A172 (cell line): Measurements from ENCODE around the gene MCOLN1. TPM values are rescaled to one million over a fixed set of nuclear protein-coding genes. Genes with fewer than 3 reads are reported as not detected.

Experiments used
- DNase-seq: peaks from one replicate; pipeline ENCODE4 v3.0.0-alpha.2; 2015; ENCODE audit warnings: low spot score
- total RNA-seq: library from RNA; depleted of rRNA; stranded (reverse); fragments of >200 nt; shearing (Covaris generic); gene quantifications from 2 replicates; pipeline ENCODE4 v1.2.3, GENCODE V29; 2014

MCOLN1 gene
- total RNA-seq, 1 experiment from 2014 or later: 5.0 TPM

GRCh38 chr19:7502552-7502951 lies 19.9 kb upstream of the MCOLN1 start:
- DNase-seq: no peak

DNA sequence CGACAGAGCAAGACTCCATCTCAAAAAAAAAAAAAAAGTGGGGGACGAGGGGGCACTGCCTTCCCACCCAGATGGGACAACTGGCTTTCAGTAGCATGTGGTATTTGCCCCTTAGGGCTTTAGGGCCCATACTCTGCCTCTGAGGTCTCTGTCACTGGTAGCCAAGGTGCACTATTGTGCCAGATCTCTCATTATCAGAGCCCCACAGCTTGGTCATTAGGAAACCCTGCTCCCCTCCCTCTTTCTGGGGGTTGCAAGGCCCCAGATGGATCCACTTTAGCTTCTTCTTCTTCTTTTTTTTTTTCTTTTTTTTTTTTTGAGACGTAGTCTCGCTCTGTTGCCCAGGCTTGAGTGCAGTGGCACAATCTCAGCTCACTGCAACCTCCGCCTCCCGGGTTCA lies 17.7 kb upstream of the MCOLN1 start:
- DNase-seq: no peak

- no peak for DNase-seq
These were observed 17.1 kb upstream of the MCOLN1 start for GRCh38 chr19:7505288-7505681.

DNA sequence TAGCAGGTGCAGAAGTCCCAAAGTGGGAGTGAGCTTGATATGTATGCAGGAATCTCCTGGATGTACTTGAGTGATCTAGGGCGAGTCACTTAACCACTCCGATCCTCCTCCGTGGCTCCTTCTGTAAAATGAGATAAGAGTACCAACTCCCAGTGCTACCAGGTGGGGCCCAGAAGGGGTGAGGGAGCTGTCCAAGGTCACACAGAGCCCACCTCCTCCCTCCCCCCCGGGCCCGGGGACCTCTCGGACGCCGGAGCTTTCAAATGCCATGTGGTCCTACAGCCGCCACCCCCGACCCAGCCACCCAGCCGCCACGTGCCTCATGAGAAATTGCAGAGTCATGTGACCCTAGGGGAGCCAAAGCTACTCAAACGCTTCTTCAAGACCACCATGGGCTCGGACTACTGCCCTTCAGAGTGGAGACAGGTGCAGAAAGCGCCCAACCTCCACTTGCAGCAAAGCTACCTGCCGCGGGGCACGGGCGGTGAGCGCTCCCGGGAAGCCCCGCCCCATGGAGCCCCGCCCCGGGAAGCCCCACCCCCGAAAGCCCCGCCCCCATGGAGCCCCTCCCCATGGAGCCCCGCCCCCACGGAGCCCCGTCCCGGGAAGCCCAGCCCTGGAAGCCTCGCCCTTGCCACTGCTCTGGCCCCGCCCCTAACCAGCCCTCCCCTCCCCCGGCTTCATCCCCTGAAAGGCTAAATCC lies 16.6 kb upstream of the MCOLN1 start:
- DNase-seq: peak; percentile 26

GRCh38 chr19:7506385-7507328 lies 15.8 kb upstream of the MCOLN1 start:
- DNase-seq: peak; percentile 98

DNA sequence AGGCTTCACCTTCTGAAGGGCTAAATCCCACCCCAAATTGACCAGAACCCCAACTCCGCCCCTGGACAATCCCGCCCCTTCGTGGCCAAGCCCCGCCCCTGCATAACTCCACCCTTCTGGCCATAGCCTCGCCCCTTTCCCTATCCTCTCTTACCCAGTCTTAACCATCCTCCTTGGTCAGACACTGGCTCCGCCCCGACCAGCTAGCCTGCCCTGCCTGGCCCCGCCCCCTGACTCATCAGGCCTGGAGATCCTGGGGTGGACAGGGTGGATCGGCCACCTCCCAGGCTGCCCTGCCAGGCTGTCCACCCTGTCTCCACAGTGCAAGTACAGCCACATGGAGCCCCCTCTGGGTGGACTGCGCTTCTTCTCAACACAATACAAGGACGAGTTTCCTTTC lies 14.5 kb upstream of the MCOLN1 start:
- DNase-seq: peak; percentile 97

- DNase-seq: no peak
These were observed 12.8 kb upstream of the MCOLN1 start for GRCh38 chr19:7509625-7510024.

GRCh38 chr19:7512400-7512851 lies 10.0 kb upstream of the MCOLN1 start:
- no peak for DNase-seq

- DNase-seq: no peak
These were observed 8.4 kb upstream of the MCOLN1 start for GRCh38 chr19:7513809-7514642.

DNA sequence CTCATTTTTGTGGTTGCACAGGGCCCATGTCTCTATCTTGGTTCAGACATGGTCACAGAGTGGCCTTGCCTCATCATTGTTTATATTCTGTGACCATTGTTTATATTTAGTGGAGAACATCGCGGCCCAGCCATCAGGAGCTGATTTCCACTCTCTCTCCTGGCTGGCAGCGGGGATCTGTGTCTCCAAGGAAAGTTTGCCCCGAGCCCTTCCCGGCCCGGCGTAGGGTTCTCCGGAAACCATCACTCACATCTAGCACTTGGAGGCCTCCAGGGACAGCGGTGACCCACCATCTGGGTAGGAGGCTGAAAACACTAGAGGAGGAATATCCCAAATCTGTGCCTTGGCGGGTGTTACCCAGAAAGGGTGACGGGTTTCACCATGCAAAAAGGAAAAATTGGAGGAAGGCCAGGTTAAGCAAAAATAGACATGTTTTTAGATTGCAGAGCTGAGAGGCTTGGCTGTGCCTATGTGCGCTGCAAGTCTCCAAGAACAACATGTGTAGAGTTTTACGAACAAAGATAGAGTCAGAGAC lies 7.2 kb upstream of the MCOLN1 start:
- no peak for DNase-seq

- DNase-seq: peak; percentile 52
These were observed 6.7 kb upstream of the MCOLN1 start, which contains the start of gene ZNF358 for GRCh38 chr19:7515645-7516151. Gene ZNF358 (plus strand): TSS chr19:7516103. CDS start chr19:7519243, 3,140 bp downstream.

DNA sequence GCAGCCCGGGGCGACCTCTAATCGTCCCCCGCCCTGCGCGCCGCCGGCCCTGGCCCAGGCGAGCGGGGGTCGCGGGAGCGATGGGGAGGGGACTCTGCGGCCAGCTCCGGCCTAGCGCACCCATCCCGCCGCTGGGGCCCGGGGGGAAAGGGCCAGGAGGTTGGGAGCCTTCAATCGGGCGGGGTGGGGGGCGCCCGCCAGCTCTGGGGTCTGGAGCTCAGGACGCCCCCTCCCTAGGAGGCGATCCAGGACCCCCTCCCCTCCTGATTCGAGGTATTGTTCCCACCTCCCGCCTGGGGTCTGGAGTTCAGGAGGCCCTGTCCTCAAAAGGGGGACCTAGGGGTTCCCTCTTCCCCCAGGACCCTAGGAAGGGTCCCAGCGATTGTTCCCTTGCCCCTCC lies 6.1 kb upstream of the MCOLN1 start:
- DNase-seq: no peak

DNA sequence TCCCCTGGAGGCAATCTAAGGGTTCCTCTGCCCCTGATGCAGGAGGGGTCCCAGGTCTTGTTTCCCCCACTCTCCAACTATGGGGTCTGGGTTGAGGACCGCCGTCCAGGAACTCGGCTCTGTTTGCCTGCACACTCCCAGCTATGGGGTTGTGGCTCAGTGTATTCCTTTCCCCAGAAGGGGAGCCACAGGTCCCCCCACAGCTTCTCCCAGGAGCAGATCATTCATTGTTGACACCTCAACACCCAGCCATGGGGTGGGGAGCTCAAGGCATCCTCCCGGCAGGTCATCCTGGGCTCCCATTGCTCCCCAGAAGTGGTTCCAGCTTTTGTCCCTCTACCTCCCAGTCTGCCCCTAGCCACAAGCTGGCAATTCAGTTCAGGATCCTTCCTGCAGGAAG lies 5.5 kb upstream of the MCOLN1 start:
- DNase-seq: no peak

DNA sequence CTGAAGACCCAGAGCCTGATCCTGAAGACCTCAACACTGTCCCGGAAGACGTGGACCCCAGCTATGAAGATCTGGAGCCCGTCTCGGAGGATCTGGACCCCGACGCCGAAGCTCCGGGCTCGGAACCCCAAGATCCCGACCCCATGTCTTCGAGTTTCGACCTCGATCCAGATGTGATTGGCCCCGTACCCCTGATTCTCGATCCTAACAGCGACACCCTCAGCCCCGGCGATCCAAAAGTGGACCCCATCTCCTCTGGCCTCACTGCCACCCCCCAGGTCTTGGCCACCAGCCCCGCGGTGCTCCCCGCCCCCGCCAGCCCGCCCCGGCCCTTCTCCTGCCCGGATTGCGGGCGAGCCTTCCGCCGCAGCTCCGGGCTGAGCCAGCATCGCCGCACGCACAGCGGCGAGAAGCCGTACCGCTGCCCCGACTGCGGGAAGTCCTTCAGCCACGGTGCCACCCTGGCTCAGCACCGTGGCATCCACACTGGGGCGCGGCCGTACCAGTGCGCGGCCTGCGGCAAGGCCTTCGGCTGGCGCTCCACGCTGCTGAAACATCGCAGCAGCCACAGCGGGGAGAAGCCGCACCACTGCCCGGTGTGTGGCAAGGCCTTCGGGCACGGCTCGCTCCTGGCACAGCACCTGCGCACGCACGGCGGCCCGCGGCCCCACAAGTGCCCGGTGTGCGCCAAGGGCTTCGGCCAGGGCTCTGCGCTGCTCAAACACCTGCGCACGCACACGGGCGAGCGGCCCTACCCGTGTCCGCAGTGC lies 2.9 kb upstream of the MCOLN1 start:
- no peak for DNase-seq

DNA sequence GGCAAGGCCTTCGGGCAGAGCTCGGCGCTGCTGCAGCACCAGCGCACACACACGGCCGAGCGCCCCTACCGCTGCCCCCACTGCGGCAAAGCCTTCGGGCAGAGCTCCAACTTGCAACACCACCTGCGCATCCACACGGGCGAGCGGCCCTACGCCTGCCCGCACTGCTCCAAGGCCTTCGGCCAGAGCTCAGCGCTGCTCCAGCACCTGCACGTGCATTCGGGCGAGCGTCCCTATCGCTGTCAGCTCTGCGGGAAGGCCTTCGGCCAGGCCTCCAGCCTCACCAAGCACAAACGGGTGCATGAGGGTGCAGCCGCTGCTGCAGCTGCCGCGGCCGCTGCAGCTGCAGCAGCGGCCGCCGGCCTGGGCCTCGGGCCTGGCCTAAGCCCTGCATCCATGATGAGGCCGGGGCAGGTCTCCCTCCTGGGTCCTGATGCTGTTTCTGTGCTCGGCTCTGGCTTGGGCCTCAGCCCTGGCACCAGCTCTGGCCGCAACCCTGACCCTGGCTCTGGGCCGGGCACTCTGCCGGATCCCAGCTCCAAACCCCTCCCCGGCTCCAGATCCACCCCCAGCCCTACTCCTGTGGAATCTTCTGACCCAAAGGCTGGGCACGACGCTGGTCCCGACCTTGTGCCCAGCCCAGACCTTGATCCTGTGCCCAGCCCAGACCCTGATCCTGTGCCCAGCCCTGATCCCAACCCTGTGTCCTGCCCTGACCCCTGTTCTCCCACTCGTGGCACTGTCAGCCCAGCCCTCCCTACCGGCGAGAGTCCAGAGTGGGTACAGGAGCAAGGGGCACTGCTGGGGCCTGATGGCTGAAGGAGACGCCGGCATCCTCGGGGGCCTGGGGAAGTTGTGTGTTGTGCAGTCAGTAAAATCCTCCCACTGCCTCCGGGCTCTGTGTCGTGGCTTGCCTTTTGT lies 2.0 kb upstream of the MCOLN1 start:
- DNase-seq: no peak

DNA sequence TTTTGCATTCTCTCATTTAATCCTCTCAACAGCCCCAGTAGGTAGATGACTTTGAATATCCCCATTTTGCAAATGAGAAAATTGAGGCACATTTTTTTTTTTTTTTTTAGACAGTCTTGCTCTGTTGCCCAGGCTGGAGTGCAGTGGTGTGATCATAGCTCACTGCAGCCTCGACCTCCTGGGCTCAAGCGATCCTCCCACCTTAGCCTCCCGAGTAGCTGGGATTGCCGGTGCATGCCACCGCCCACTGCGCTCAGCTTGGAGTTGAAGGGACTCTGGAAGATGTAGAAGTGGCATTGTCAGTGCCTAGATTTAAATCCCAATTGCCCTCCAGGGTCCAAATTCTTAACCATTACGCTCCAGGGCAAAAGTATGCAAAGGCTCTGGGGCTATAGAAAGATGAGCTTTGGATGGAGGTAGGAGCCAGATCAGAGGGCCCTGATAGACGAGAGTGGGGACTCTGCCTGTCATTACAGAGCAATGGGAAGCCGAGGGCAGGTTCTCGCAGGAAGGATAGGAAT lies 813 bp upstream of the MCOLN1 start:
- no peak for DNase-seq

- peak; percentile 25 for DNase-seq
These were observed 671 bp downstream of the MCOLN1 start for GRCh38 chr19:7522923-7523667.

DNA sequence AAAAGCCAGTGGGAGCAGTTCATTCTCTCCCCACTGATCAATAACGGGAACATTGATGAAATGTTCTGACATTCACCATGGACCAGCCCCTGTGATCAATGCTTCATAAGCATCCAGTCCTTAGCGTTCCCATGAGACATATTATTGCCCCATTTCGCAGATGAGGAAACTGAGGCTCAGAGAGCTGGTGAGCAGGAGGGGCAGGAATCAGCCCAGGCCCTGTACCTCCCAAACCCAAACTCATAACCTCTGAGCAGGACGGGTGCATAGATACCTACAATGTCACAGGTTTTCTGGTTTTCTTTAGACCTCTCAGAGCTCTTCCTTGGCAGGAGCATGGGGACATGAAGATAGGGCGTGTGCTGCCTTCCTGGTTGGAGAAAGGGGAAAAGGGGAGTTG lies 2.1 kb downstream of the MCOLN1 start:
- no peak for DNase-seq
